Stimulated activated CD8-positive, alpha-beta memory T cell treated with anti-CD3 and anti-CD28 coated beads, Interleukin-2, amount 100 ng/mL, for 1 hour (primary cell): ENCODE data around the gene KCNJ18.
"Not testable (repeated sequence)": the region's sequence is repeated elsewhere in the genome, so short reads cannot be mapped to it uniquely, and the experiment has no call there.

Experiments used
- DNase-seq, 2 donors: peaks; one replicate each; pipeline ENCODE4 v3.0.0-alpha.2; 2020; ENCODE audit warnings: low read depth in 2 of 2

KCNJ18 gene

DNA sequence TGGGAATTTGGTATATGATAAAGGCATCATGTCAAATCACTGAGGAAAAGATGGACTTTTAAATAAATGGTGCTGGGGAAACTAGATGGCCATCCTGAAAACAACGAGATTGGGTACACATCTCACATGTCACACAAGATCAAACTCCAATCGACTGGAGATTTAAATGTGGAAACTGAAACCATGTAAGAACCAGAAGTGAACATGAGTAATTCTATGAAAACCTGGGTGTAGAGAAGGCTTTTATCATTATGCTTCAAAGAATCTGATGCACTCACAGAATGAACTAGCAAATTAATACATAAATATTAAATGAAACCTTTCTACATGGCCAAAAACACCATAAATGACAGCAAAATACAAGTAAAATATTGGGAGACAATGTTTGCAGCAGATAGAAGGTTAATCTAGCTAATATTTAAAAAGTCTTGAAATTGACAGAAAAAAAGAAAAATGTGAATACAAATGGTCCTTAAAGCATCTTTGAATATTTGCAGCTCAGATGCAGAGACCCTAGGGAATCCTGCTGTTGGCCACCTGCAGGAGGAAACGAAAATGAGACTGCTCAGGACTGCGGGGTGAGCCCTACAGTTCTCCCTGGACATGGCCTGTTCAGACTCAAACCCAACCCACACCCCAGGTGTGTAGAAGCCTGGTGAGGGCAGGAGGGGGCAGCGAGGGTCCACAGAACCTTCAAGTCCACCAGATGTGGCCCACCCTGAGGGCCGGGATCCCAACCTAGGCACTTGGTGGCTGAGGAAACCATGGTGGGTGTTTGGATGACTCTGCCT lies 32.1 kb downstream of the KCNJ18 start:
- not testable (repeated sequence) for DNase-seq

DNA sequence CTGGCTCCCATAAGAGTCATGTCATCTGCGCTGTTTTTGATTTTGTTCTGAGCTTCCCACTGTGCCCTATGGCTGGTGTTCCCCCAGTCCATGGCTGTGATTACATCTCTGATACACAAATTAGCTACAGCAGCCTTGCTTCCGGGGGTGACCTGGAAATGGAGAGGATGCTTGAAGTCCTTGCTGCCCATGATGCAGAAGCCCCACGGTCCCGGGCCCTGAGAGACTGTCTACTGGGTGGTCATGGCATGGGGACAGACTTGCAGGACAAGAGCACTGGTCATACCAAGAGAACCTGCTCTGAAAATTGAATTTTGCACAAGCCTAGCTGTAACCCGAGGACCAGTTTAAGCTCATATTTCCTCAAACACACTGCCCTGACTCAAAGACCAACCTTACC lies 38.8 kb downstream of the KCNJ18 start:
- not testable (repeated sequence) for DNase-seq

DNA sequence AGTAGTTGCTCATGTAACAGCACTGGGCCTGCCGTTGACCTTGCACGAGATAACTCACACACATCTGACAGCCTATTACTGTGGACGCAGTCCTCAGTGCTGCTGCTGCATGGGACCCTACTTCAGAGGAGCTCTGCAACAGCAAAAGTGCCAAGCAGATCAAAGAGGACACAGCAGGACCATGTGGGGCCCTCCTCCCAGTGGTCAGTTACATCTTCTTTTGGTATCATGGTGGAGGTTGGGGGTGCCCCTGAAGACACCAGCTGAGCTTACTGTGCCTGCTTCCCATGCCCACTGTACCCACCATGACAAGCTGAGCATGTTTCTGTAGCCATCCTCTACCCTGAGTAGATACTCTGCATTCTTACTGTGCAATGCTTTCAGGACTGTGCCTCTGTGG lies 41.6 kb downstream of the KCNJ18 start:
- DNase-seq: not testable (repeated sequence)

- not testable (repeated sequence) for DNase-seq
Observed at GRCh38 chr17:21735814-21736213, 43.5 kb downstream of the KCNJ18 start.

DNA sequence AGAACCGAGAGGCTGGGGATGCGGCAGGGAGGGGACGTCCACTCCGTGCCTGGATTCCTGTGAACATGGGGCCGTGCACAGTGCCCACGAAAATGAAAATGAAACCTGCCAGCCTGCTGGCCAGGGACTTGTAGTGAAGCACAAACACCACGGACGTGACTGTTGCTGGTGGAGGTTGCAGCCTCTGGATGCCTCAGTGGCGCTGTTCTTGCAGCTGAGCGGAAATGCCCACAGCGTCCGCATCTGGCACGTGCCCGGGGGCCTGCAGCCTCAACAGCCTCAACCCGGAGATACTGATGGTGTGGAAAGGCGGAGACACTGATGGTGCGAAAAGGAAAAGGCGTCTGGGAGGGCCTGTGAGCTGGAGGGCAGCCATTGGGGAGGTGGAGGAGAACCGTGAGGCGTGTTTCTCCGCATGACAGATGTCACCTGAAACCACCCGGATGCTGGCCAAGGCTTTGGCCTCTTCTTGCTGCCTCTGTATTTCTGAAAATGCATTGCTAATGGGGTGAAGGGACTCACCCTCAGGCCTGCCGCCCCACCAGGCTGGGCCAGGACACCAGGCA lies 44.8 kb downstream of the KCNJ18 start:
- DNase-seq: not testable (repeated sequence)

- DNase-seq: not testable (repeated sequence)
Observed at GRCh38 chr17:21738241-21738640, 45.9 kb downstream of the KCNJ18 start.

- not testable (repeated sequence) for DNase-seq
Observed at GRCh38 chr17:21738877-21739474, 46.7 kb downstream of the KCNJ18 start.

- not testable (repeated sequence) for DNase-seq
Observed at GRCh38 chr17:21739485-21739884, 47.2 kb downstream of the KCNJ18 start.

DNA sequence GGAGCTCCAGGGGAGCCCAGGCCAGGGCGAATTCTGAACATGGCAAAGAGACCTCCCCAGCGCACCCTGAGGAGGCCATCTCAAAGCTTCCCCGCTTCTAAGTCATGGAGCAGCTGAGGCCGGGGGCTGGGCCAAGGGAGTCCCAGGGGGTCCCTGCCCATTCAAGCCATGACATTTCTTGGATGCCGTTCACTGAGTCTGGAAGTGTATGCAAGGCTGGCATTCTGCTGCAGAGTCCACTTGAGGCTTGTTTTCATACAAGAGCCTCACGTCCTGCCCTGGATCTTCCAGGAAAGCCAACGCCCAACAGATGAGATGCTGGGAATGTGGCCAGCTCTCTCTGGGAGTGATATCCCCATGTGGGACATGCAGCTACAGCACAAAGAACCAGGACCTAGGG lies 48.5 kb downstream of the KCNJ18 start:
- DNase-seq: not testable (repeated sequence)

GRCh38 chr17:21741520-21741919 lies 49.2 kb downstream of the KCNJ18 start:
- not testable (repeated sequence) for DNase-seq

DNA sequence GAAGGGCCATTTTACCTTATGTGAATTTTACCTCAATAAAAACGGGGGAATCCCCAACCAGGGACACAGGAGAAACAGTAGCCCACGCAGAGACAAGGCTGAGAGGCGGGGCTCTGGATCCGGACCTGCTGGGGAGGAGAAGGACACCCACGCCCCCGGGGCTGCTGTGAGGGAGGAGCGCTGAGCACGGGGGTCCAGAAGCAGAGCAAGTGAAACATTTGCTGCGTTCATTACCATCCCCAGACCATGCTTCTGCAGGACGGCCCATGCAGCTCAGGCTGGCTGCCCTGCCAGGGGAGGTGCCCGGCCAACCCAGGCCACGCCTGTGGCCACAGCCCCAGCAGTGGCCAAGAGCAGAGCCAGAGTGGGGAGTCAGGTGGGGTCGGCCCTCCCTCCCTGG lies 50.0 kb downstream of the KCNJ18 start:
- DNase-seq: no peak

DNA sequence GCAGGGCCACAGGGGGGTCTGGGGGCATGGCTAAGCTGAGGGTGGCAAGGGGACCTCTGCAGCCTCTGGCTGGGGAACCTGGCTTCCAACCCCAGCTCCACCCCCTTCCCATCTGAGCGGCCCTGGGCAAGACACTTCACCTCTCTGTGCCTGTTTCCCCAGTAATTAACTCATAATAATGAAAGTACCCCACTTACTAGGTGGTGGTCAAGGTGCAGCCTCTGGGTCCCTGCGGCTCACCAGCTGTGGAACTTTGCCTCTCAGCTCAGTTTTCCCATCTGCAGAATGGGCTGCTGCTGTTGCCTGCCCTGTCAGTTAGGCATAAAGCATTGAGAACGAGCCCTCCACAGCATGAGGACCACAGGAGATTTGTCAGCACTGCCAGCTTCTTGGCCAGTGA lies 51.8 kb downstream of the KCNJ18 start:
- DNase-seq: not testable (repeated sequence)

- DNase-seq: not testable (repeated sequence)
Observed at GRCh38 chr17:21744621-21745020, 52.3 kb downstream of the KCNJ18 start.

GRCh38 chr17:21745385-21746054 lies 53.2 kb downstream of the KCNJ18 start:
- DNase-seq: not testable (repeated sequence)

DNA sequence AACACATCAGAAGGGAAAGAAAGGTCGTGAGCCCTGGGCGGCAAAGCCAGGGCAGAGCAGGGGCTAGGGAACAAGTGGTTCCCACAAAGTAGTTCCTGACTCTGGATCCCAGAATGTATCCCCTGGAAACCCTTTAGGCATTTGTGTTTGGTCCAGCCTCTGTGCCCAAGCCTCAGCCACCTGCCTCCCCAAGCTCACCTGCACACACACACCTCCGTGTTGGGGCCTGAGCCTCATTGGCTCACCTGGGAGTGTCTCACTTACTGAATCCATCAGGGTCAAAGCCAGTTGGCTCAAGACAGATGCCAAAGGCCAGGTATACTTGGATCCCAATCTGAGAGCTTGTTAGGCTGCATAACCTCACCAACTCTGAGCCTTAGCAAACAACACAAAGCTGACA lies 54.1 kb downstream of the KCNJ18 start:
- DNase-seq: not testable (repeated sequence)

- not testable (repeated sequence) for DNase-seq
Observed at GRCh38 chr17:21747195-21747915, 55.0 kb downstream of the KCNJ18 start.

DNA sequence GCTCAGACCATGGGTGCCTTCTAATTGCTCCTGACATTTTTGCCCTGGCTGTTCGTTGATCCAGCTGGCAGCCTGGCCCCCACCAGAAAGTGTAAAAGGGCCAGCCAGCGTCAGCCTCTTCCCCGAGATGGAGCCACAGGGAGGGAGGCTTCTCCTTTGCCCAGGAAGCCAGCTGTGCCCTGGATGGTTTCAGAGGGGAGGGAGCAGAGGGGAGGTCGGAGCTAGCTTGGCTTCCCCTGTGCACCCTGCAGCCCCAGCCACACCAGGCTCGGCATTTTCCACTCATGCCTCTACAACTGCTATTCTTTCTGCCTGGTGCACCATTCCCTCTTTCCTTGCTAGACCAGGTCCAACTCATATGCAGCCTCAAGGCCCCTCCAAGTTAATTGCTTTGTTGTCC lies 56.4 kb downstream of the KCNJ18 start:
- not testable (repeated sequence) for DNase-seq

DNA sequence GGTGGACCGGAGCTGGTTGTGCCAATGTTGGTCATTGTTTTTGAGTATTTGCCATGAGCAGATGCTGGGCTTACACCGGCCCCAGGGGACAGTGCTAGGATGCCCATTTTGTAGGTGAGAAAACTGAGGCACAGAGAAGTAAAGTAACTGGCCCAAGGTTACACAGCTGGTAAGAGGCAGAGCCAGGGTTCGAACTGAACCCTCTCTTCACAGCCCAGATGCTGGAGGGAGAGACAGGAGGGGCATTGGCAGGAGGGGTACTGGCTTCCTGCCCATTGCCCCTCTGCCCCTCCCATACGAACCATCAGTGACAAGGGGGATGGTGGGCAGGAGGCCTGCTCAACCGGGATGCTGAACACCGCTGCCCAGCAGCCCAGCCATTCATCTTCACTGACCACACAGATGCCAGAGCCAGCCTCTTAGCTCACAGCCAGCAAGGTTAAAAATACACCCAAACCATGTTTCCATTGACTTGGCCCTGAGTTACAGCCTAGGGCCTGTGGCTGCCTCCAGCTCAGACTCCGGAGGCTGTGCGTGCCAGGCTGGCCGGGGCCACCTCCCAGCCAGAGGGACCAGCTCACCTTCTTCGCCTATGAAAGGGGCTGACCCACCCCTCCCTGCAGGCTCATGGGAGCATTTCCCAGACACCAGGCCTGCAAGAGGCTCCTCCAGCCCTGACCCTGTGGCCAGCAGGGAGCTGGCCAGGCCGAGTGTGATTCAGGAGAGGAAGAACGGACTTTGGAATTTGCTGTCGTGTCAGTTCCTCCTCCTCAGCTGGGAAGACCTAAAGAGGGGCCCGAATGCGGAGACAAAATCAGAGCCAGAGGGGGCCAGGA lies 57.6 kb downstream of the KCNJ18 start:
- not testable (repeated sequence) for DNase-seq

DNA sequence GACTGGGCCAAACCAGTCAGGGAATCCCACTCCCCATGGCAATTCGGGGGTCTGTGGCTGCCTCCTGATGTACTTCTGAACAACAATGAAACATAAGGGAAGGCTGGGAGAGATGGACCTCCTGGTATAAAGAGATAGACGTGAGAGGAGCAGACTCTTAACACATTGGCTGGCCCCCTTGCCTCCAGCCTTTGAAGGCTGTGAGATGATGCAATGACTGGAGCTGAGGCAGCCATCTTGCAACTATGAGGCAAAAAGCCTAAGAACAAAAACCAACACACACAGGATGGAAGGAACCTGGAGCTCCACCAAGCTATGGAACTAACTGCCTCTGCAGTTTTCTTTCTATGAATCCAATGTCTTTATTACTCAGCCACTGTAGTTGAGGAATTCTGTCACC lies 58.8 kb downstream of the KCNJ18 start:
- not testable (repeated sequence) for DNase-seq
